T1000 (cell line): ENCODE data around the gene RPL19.
"Not testable (repeated sequence)": the region's sequence is repeated elsewhere in the genome, so short reads cannot be mapped to it uniquely, and the experiment has no call there.

Experiments
- DNase-seq: peaks from one replicate; lab custom pipeline; 2025; ENCODE audit warnings: mixed read lengths; lab: John Stamatoyannopoulos, UW

The RPL19 gene

GRCh38 chr17:39244016-39244599, 44.0 kb downstream of the RPL19 start:
- no peak for DNase-seq

- DNase-seq: peak; percentile 74
Observed at GRCh38 chr17:39244600-39245570, 44.8 kb downstream of the RPL19 start.

GRCh38 chr17:39246274-39246673, 46.2 kb downstream of the RPL19 start:
- DNase-seq: no peak

DNA sequence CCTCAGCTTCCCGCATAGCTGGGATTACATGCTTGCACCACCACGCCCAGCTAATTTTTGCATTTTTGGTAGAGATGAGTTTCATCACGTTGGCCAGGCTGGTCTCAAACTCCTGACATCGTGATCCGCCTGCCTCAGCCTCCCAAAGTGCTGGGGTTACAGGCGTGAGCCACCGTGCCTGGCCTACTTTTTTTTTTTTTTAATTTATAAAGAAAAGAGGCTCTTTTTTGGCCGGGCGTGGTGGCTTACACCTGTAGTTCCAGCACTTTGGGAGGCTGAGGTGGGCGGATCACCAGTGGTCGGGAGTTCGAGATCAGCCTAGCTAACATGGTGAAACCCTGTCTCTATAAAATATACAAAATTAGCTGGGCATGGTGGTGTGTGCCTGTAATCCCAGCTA, 50.0 kb downstream of the RPL19 start:
- not testable (repeated sequence) for DNase-seq

DNA sequence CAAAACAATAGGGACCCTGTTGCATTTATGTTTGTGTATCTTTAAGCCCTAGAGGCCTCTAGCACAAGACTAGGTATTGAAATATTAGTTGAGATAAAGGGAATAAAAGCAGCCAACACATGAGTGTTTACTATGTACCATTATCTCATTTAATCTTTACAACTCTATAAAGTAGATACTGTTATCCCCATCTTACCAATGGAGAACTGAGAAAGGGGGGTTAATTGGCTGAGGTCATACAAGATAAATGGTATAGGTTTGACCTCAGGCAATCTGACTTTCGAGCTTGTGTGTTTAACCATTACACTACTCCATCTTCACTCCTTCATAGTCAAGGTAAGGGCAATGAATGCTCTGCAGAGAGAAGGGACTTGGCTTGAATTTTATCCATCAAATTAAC, 51.9 kb downstream of the RPL19 start:
- no peak for DNase-seq

DNA sequence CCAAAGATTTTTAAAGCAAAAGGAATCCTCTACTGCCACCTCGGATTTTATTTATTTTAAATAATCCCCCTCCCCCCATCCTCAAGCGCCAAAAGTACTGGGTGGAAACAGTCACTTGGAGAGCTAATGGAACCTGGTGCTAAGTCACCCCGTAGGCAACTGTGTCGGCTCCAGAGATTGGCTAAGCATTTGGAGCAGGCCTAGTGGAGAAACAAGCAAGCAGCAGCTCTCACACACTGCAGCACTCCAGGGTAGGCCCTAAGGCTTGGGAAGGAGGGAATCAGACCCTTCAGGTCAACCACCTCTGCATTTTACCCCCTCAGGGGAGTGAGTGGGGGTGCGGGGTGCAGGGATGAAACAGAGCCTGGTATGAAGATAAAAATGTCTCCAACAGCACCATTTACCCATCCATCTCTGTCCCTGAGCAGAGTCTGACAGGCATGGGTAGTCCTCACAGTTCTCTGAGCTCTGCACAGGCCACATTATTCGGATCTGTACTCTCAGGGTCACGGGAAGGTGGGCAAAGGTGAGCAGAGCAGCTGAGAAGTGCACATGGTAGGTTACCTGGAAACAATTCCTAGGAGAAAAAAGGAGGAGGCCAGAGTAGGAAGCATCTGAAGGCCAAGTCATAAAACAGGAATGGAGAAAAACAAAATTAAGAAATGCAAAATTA, 52.8 kb downstream of the RPL19 start:
- no peak for DNase-seq
